Neural cell (in vitro differentiated cells): ENCODE results near the gene SLC25A29. TPM values are rescaled to one million over a fixed set of nuclear protein-coding genes. Genes with fewer than 3 reads are reported as not detected.

Experiments
- H2AFZ ChIP-seq: fragments of 200-600, 300-800 bp; sonication (generic), shearing (Covaris generic); 2 replicates; pipeline ENCODE4 v1.6.0; 2014; ENCODE audit warnings: low read depth, mild to moderate bottlenecking, antibody characterized with exemption, low read length, moderate library complexity
- H3F3A ChIP-seq: fragments of 200-600 bp; shearing (Covaris generic); 2 replicates; pipeline ENCODE4 v1.6.1; 2016; ENCODE audit warnings: mild to moderate bottlenecking, moderate library complexity, mixed read lengths, antibody characterized with exemption, low read length; ENCODE audit not compliant: insufficient read depth, poor library complexity, severe bottlenecking
- H3K27ac ChIP-seq: fragments of 200-600, 300-800 bp; sonication (generic), shearing (Covaris generic); 2 replicates; pipeline ENCODE4 v1.5.1; 2014; ENCODE audit warnings: mild to moderate bottlenecking, low read length, moderate library complexity
- H3K27me3 ChIP-seq: fragments of 300-800, 200-600 bp; sonication (generic), shearing (Covaris generic); 2 replicates; pipeline ENCODE4 v1.6.0; 2014; ENCODE audit warnings: mild to moderate bottlenecking, low read depth, low read length, moderate library complexity; ENCODE audit not compliant: insufficient read depth
- H3K36me3 ChIP-seq: fragments of 300-800, 200-600 bp; sonication (generic), shearing (Covaris generic); 2 replicates; pipeline ENCODE4 v1.5.1; 2014; ENCODE audit warnings: mild to moderate bottlenecking, antibody characterized with exemption, low read length, moderate library complexity; ENCODE audit not compliant: insufficient read depth
- H3K4me2 ChIP-seq: fragments of 300-800, 200-600 bp; sonication (generic), shearing (Covaris generic); 2 replicates; pipeline ENCODE4 v1.6.0; 2014; ENCODE audit warnings: mild to moderate bottlenecking, low read length
- H3K4me3 ChIP-seq: fragments of 300-800, 200-600 bp; sonication (generic), shearing (Covaris generic); 2 replicates; pipeline ENCODE4 v1.5.1; 2014; ENCODE audit warnings: mild to moderate bottlenecking, low read length, moderate library complexity
- H3K79me2 ChIP-seq: fragments of 200-600 bp; shearing (Covaris generic); replicated peaks from 2 replicates; pipeline ENCODE4 v1.6.0; 2014; ENCODE audit warnings: mild to moderate bottlenecking, low read length, moderate library complexity; ENCODE audit not compliant: insufficient read depth
- H3K9ac ChIP-seq: fragments of 300-800, 200-600 bp; sonication (generic), shearing (Covaris generic); 2 replicates; pipeline ENCODE4 v1.6.1; 2016; ENCODE audit warnings: mild to moderate bottlenecking, low read length, mixed read lengths
- H3K9me2 ChIP-seq: fragments of 200-600 bp; shearing (Covaris generic); 2 replicates; pipeline ENCODE4 v1.6.1; 2016; ENCODE audit warnings: mild to moderate bottlenecking, low read length, mixed read lengths; ENCODE audit not compliant: insufficient read depth
- H3K9me3 ChIP-seq: fragments of 200-600, 300-800 bp; sonication (generic), shearing (Covaris generic); 2 replicates; pipeline ENCODE4 v1.6.1; 2016; ENCODE audit warnings: mild to moderate bottlenecking, mixed run types, low read length, moderate library complexity, mixed read lengths
- H4K20me1 ChIP-seq: fragments of 200-600 bp; shearing (Covaris generic); 2 replicates; pipeline ENCODE4 v1.6.1; 2016; ENCODE audit warnings: mild to moderate bottlenecking, mixed run types; ENCODE audit not compliant: insufficient read depth
- CTCF ChIP-seq: fragments of 450-650 bp; IDR thresholded peaks from 2 replicates; pipeline ENCODE4 v1.5.1; 2014; ENCODE audit warnings: antibody characterized with exemption, mild to moderate bottlenecking, moderate library complexity; ENCODE audit not compliant: poor library complexity, severe bottlenecking
- EP300 ChIP-seq: fragments of 450-650 bp; conservative IDR thresholded peaks from 2 replicates; pipeline ENCODE4 v1.6.1; 2014; ENCODE audit warnings: antibody characterized with exemption, mild to moderate bottlenecking, moderate library complexity; ENCODE audit not compliant: poor library complexity, severe bottlenecking
- EZH2 ChIP-seq: fragments of 200-600, 300-800 bp; shearing (Covaris generic), sonication (generic); IDR thresholded peaks from 2 replicates; pipeline ENCODE4 v1.6.1; 2014; ENCODE audit warnings: antibody characterized with exemption, low read length, borderline replicate concordance, mild to moderate bottlenecking; ENCODE audit not compliant: insufficient read depth, poor library complexity, severe bottlenecking
- MXI1 ChIP-seq: fragments of 450-650 bp; conservative IDR thresholded peaks from 2 replicates; pipeline ENCODE4 v1.6.1; 2014; ENCODE audit warnings: antibody characterized with exemption, mild to moderate bottlenecking; ENCODE audit not compliant: poor library complexity, severe bottlenecking
- POLR2AphosphoS5 ChIP-seq: IDR thresholded peaks from 2 replicates; pipeline ENCODE4 v1.6.1; 2012
- RAD21 ChIP-seq: fragments of 450-650 bp; conservative IDR thresholded peaks from 2 replicates; pipeline ENCODE4 v1.6.1; 2014; ENCODE audit warnings: antibody characterized with exemption, mild to moderate bottlenecking, moderate library complexity
- REST ChIP-seq: IDR thresholded peaks from 2 replicates; pipeline ENCODE4 v1.6.1; 2012; ENCODE audit warnings: borderline replicate concordance
- SMC3 ChIP-seq: fragments of 450-650 bp; conservative IDR thresholded peaks from 2 replicates; pipeline ENCODE4 v1.6.1; 2014; ENCODE audit warnings: antibody characterized with exemption, mild to moderate bottlenecking, moderate library complexity; ENCODE audit not compliant: poor library complexity
- TAF1 ChIP-seq: IDR thresholded peaks from 2 replicates; pipeline ENCODE4 v1.6.1; 2012; ENCODE audit warnings: low read depth
- polyA plus RNA-seq: library from polyadenylated mRNA; depleted of rRNA; stranded (reverse); fragments of >200 nt; gene quantifications from 2 replicates; pipeline ENCODE4 v1.2.3, GENCODE V29; 2014

Gene SLC25A29
- polyA plus RNA-seq, 1 donor from 2014 or later, result 447 TPM

- Histone ChIP-seq H3K9me3 (no peaks in the 10 kb centered on the region), H3K36me3 (no peaks in the 10 kb centered on the region), H3K79me2 (peaks cover 5% of the 10 kb centered on the region), H4K20me1 (no peaks in the 10 kb centered on the region), H2AFZ (no peak overlapping the region), H3K4me3 (no peak overlapping the region), H3K4me2 (no peak overlapping the region), H3K9me2 (no peaks in the 10 kb centered on the region), H3K9ac (no peak overlapping the region), H3F3A (no peaks in the 10 kb centered on the region), H3K27ac (no peak overlapping the region), H3K27me3 (no peaks in the 10 kb centered on the region)
- TF ChIP-seq EZH2, result no peak
- TF ChIP-seq REST, result no peak
- no peak for TF ChIP-seq RAD21
- no peak for TF ChIP-seq POLR2AphosphoS5
- no peak for TF ChIP-seq EP300
- TF ChIP-seq MXI1, result no peak
- TF ChIP-seq TAF1, result no peak
- no peak for TF ChIP-seq CTCF
- TF ChIP-seq SMC3, result no peak
Observed at GRCh38 chr14:100282766-100283419, 23.4 kb downstream of the SLC25A29 start.

GRCh38 chr14:100282083-100282350 is 24.2 kb downstream of the SLC25A29 start:
- H3F3A ChIP-seq, result no peaks in the 10 kb centered on the region
- no peak overlapping the region for H3K9ac ChIP-seq
- no peak overlapping the region for H3K4me2 ChIP-seq
- H3K9me3 ChIP-seq, result no peaks in the 10 kb centered on the region
- H3K27me3 ChIP-seq, result no peaks in the 10 kb centered on the region
- no peak overlapping the region for H3K4me3 ChIP-seq
- H2AFZ ChIP-seq, result no peak overlapping the region
- no peaks in the 10 kb centered on the region for H3K36me3 ChIP-seq
- no peak for TF ChIP-seq SMC3
- TF ChIP-seq MXI1, result no peak
- no peak for TF ChIP-seq EZH2
- no peak for TF ChIP-seq RAD21
- no peak for TF ChIP-seq POLR2AphosphoS5
- TF ChIP-seq TAF1, result no peak
- no peak for TF ChIP-seq EP300
- TF ChIP-seq REST, result no peak
- H3K79me2 ChIP-seq, result peaks cover 5% of the 10 kb centered on the region
- no peak overlapping the region for H3K27ac ChIP-seq
- peaks cover 3% of the 10 kb centered on the region for H4K20me1 ChIP-seq
- no peaks in the 10 kb centered on the region for H3K9me2 ChIP-seq
